Upper lobe of left lung (tissue), 6 donors: ENCODE results near the gene ARF3. TPM values are rescaled to one million over a fixed set of nuclear protein-coding genes. Genes with fewer than 3 reads are reported as not detected.
A peak's percentile ranks its signal among the peaks of the same experiment; 100 is the strongest.
"Not testable (repeated sequence)": the region's sequence is repeated elsewhere in the genome, so short reads cannot be mapped to it uniquely, and the experiment has no call there.

Source experiments
- ATAC-seq, 2 donors: fragments of 200-7000 bp; cut with Tn5 transposase; one replicate each; pipeline ENCODE4 v1.9.1; 2022; ENCODE audit warnings: mild to moderate bottlenecking in 2 of 2, moderate library complexity in 2 of 2; ENCODE audit not compliant: low FRiP score in 2 of 2
- DNase-seq, 2 donors: peaks; one replicate each; pipeline ENCODE4 v3.0.0-alpha.2; 2019 to 2020
- H3K27ac ChIP-seq, 4 donors: fragments of 200-600 bp; sonication (generic); one replicate each; pipeline ENCODE4 v1.5.1; 2016 to 2019
- H3K27me3 ChIP-seq, 4 donors: fragments of 200-600 bp; sonication (generic); one replicate each; pipeline ENCODE4 v1.5.1; 2017 to 2019
- H3K36me3 ChIP-seq, 4 donors: fragments of 200-600 bp; sonication (generic); one replicate each; pipeline ENCODE4 v1.5.1; 2016 to 2019
- H3K4me1 ChIP-seq, 4 donors: fragments of 200-600 bp; sonication (generic); one replicate each; pipeline ENCODE4 v1.5.1; 2018 to 2019
- H3K4me3 ChIP-seq, 4 donors: fragments of 200-600 bp; sonication (generic); one replicate each; pipeline ENCODE4 v1.5.1; 2017 to 2019; ENCODE audit warnings: mild to moderate bottlenecking in 2 of 4, moderate library complexity in 1 of 4
- H3K9me3 ChIP-seq, 4 donors: fragments of 200-600 bp; sonication (generic); one replicate each; pipeline ENCODE4 v1.5.1; 2018 to 2019
- EP300 ChIP-seq, 4 donors: sonication (generic); formaldehyde crosslinking; IDR thresholded peaks; one replicate each; pipeline ENCODE4 v1.5.1; 2017; ENCODE audit warnings: antibody characterized with exemption in 4 of 4, control low read depth in 2 of 4
- POLR2A ChIP-seq, 4 donors: fragments of 450-650 bp; IDR thresholded peaks; one replicate each; pipeline ENCODE4 v1.5.1; 2016 to 2017; ENCODE audit warnings: antibody characterized with exemption in 4 of 4, mild to moderate bottlenecking in 2 of 4
- POLR2AphosphoS5 ChIP-seq, 2 donors: sonication (generic); formaldehyde crosslinking; IDR thresholded peaks; one replicate each; pipeline ENCODE4 v1.5.1; 2017; ENCODE audit warnings: antibody characterized with exemption in 2 of 2
- WGBS, 2 donors: methylation state at CpG; one replicate each; pipeline ENCODE4 v1.1.5; 2017 to 2018; 5-methylcytosine and 5-hydroxymethylcytosine counted together
- total RNA-seq, 6 donors: library from RNA; depleted of rRNA in 4 of 6; stranded (reverse); fragments of >200 nt in 4 of 6; gene quantifications; one replicate each; pipeline versions ENCODE4 v1.1.0 to v1.2.1, GENCODE V29; 2016 to 2021
- TF ChIP-seq, protein P1 (sequence below), 6 experiments: fragments of 450-650 bp in 4 of 6; fragments of 200-600 bp in 2 of 6; sonication (generic) in 2 of 6; IDR thresholded peaks; one replicate each; pipeline ENCODE4 v1.5.1; 2016 to 2019; ENCODE audit warnings: antibody characterized with exemption in 6 of 6
- donor health status: DM: no; HTN: no; CAD: no; lungs with moderate emphysema.
- donor health status: DM: no; HTN: yes; CAD: no; lungs with severe emphysema.

The ARF3 gene
- total RNA-seq, 6 donors from 2014 or later = 67.4 to 178 (median 99.2) TPM

DNA sequence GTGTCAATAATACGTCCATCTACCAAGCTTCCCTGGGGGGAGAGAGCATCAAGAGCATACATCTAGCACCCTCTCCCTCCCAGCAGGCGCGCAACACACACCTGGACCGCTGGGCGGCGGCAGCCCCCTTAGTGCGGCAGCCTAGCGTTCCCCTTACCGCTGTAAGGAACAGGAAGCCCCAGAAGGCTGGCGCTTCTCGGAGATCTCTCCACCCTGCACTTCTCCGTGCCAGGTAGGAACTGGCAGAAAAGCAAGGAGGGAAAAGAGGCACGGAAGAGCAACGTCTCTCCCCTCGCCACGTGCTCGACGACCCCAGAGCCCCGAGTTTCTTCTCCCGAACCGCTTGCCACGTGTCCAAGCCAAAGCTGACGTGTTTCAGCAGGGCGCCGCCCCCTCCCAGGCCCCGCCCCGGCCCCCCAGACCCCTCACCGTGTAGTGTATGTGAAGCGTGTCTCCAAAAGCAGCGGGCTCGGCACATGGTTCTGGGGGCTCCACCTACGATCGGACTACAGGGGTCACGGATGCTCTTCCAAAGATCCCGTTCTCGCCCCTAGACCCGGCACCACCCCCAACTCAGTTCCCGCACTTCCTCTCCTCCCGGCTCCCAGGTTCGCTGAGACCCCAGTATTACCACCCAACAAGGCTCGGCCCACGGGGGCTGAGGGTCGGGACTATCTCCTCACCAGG is 32.5 kb downstream of the ARF3 start:
- TF ChIP-seq, protein P1, sequence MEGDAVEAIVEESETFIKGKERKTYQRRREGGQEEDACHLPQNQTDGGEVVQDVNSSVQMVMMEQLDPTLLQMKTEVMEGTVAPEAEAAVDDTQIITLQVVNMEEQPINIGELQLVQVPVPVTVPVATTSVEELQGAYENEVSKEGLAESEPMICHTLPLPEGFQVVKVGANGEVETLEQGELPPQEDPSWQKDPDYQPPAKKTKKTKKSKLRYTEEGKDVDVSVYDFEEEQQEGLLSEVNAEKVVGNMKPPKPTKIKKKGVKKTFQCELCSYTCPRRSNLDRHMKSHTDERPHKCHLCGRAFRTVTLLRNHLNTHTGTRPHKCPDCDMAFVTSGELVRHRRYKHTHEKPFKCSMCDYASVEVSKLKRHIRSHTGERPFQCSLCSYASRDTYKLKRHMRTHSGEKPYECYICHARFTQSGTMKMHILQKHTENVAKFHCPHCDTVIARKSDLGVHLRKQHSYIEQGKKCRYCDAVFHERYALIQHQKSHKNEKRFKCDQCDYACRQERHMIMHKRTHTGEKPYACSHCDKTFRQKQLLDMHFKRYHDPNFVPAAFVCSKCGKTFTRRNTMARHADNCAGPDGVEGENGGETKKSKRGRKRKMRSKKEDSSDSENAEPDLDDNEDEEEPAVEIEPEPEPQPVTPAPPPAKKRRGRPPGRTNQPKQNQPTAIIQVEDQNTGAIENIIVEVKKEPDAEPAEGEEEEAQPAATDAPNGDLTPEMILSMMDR (IDR thresholded peaks at IDR 0.05) = peak; percentile 36 to 76 (median 60)
- TF ChIP-seq POLR2AphosphoS5 (IDR thresholded peaks at IDR 0.05) = no peak
- H3K27ac ChIP-seq = peak overlapping the region; percentile 16 to 90 (median 82)
- peak; percentile 72 to 92 for DNase-seq
- peak overlapping the region; percentile 71 to 88 (median 76) for H3K4me3 ChIP-seq
- peak; percentile 83 to 84 for ATAC-seq
- H3K27me3 ChIP-seq = no peaks in the 10 kb centered on the region
- WGBS, 2 donors = 0% methylated on average over 17 to 42 of the region's 43 CpGs
- H3K36me3 ChIP-seq = peaks cover 0 to 24% (median 4%) of the 10 kb centered on the region in 4 donors
- H3K9me3 ChIP-seq = no peaks in the 10 kb centered on the region
- peaks cover 5 to 15% (median 9%) of the 10 kb centered on the region in 4 donors for H3K4me1 ChIP-seq

GRCh38 chr12:48923117-48923516 is 34.2 kb downstream of the ARF3 start:
- Histone ChIP-seq H3K4me1 (peaks cover 5 to 15% (median 9%) of the 10 kb centered on the region in 4 donors), H3K27ac (no peak overlapping the region), H3K36me3 (peaks cover 0 to 16% (median 0%) of the 10 kb centered on the region in 4 donors), H3K4me3 (no peak overlapping the region), H3K27me3 (no peaks in the 10 kb centered on the region), H3K9me3 (no peaks in the 10 kb centered on the region)
- no peak for DNase-seq
- WGBS, 2 donors = 84 to 95% methylated on average over 3 of the region's 3 CpGs
- ATAC-seq = no peak
- TF ChIP-seq POLR2AphosphoS5 (IDR thresholded peaks at IDR 0.05) (no peak), POLR2A (IDR thresholded peaks at IDR 0.05) (no peak), EP300 (IDR thresholded peaks at IDR 0.05) (no peak)
- TF ChIP-seq, protein P1 (IDR thresholded peaks at IDR 0.05) = no peak

DNA sequence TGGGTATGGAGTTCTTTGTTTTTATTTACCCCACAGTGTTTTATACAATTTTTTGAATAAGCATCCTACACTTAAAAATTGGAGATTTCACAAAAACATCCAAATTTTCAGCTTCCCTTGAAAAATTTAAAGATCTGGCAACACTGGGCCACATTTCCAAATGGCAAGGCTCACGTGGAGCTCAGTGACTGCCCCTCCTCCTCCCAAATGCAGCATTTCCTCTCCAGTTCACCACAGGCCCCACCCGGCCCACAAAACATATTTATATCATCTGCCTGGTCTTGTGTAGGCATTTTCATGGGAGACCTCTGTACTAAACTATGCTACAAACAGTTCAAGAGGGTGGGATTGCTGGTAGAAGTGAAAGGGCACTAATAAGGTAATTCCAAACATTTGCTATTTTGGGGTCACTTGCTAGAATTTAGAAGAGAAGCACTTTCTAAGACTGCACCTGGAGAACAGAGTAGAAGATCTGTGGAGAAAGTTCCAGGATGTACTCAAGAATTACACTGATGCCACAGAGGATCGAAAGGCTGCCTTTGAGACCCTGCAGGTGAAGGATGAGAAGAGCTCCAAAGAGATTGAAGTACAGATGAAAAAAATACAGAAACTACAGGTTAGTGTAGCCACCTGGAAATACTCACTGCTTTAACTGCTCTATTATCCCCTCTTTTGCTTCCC is 39.3 kb downstream of the ARF3 start:
- Histone ChIP-seq H3K4me1 (no peaks in the 10 kb centered on the region), H3K27ac (no peak overlapping the region), H3K27me3 (no peaks in the 10 kb centered on the region), H3K9me3 (no peaks in the 10 kb centered on the region), H3K36me3 (peaks cover 0 to 5% (median 0%) of the 10 kb centered on the region in 4 donors), H3K4me3 (no peak overlapping the region)
- WGBS, 2 donors = 40 to 52% methylated on average over 3 of the region's 3 CpGs
- DNase-seq (peak in 1 of 2 donors; percentile 28), ATAC-seq (no peak)
- TF ChIP-seq POLR2A (IDR thresholded peaks at IDR 0.05) = no peak
- TF ChIP-seq, protein P1 (IDR thresholded peaks at IDR 0.05) = no peak
- TF ChIP-seq EP300 (IDR thresholded peaks at IDR 0.05) = no peak
- TF ChIP-seq POLR2AphosphoS5 (IDR thresholded peaks at IDR 0.05) = no peak

DNA sequence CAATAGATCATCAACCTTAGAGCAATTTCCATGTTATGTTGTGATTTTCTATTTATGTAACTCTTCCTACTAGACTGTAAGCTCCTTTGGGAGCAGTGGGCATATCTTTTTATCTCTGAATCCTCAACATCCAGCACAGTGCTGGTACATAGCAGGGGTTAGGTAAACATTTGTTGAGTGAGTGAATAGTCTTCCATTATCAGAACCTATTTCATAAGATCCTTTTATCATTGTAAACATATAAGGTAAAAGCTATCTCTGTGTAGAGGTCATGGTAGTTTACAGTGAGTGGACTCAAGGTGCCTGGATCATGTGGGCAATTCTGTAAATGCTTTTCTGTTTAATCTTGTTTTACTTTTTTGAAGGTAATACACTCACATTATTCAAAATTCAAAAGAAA is 47.1 kb downstream of the ARF3 start:
- TF ChIP-seq POLR2A (IDR thresholded peaks at IDR 0.05) (no peak), POLR2AphosphoS5 (IDR thresholded peaks at IDR 0.05) (no peak), EP300 (IDR thresholded peaks at IDR 0.05) (no peak)
- TF ChIP-seq, protein P1 (IDR thresholded peaks at IDR 0.05) = no peak
- Histone ChIP-seq H3K36me3 (no peaks in the 10 kb centered on the region), H3K27ac (no peak overlapping the region), H3K4me3 (no peak overlapping the region), H3K9me3 (no peaks in the 10 kb centered on the region), H3K27me3 (no peaks in the 10 kb centered on the region), H3K4me1 (no peaks in the 10 kb centered on the region)
- ATAC-seq (no peak), DNase-seq (no peak)

- 86% methylated on average over 11 of the region's 11 CpGs for whole genome bisulfite sequencing, 2 donors
- not testable (repeated sequence) for ATAC-seq, H3K27me3 ChIP-seq, H3K4me3 ChIP-seq, H3K4me1 ChIP-seq, DNase-seq, H3K27ac ChIP-seq, H3K9me3 ChIP-seq, H3K36me3 ChIP-seq
Measured at GRCh38 chr12:48909698-48910097, 47.6 kb downstream of the ARF3 start.
